HFFc6 (cell line): ENCODE data around the gene AGAP3. TPM values are rescaled to one million over a fixed set of nuclear protein-coding genes. Genes with fewer than 3 reads are reported as not detected.
A peak's percentile ranks its signal among the peaks of the same experiment; 100 is the strongest.

Experiments
- DNase-seq: peaks from one replicate; pipeline ENCODE4 v3.0.0-alpha.2; 2018
- H3K27ac Mint-ChIP-seq: 2 replicates; pipeline ENCODE4 v1.8.0; 2020; ENCODE audit warnings: mild to moderate bottlenecking, mixed read lengths
- H3K27me3 Mint-ChIP-seq: 2 replicates; pipeline ENCODE4 v1.8.0; 2021; ENCODE audit warnings: mild to moderate bottlenecking, moderate library complexity, mixed read lengths; ENCODE audit not compliant: insufficient read depth
- H3K36me3 Mint-ChIP-seq: 2 replicates; pipeline ENCODE4 v1.8.0; 2021; ENCODE audit warnings: low read depth, mixed read lengths
- H3K4me1 Mint-ChIP-seq: 2 replicates; pipeline ENCODE4 v1.8.0; 2020; ENCODE audit warnings: low read depth, mixed read lengths
- H3K4me3 Mint-ChIP-seq: 2 replicates; pipeline ENCODE4 v1.8.0; 2020; ENCODE audit warnings: mild to moderate bottlenecking, moderate library complexity, mixed read lengths
- H3K9me3 Mint-ChIP-seq: 2 replicates; pipeline ENCODE4 v1.8.0; 2020; ENCODE audit warnings: mild to moderate bottlenecking, mixed read lengths
- total RNA-seq, 6 experiments: library from RNA; stranded (reverse); fragmentation: NEBNext Ultra II Directional; extraction: Animal tissue kit (Norgen Biotek cat#: 25700); gene quantifications; 2 replicates in 1 of 6; 3 replicates in 5 of 6; pipeline ENCODE4 v1.2.3, GENCODE V29; 2021
- TF ChIP-seq, protein P1 (sequence below): fragments of 200-600 bp; sonication (generic); IDR thresholded peaks from 2 replicates; pipeline ENCODE4 v1.5.0; 2021; ENCODE audit warnings: antibody characterized with exemption, mild to moderate bottlenecking

The AGAP3 gene
- total RNA-seq, 6 experiments from 2014 or later, result 73.3 to 104 (median 82.2) TPM

DNA sequence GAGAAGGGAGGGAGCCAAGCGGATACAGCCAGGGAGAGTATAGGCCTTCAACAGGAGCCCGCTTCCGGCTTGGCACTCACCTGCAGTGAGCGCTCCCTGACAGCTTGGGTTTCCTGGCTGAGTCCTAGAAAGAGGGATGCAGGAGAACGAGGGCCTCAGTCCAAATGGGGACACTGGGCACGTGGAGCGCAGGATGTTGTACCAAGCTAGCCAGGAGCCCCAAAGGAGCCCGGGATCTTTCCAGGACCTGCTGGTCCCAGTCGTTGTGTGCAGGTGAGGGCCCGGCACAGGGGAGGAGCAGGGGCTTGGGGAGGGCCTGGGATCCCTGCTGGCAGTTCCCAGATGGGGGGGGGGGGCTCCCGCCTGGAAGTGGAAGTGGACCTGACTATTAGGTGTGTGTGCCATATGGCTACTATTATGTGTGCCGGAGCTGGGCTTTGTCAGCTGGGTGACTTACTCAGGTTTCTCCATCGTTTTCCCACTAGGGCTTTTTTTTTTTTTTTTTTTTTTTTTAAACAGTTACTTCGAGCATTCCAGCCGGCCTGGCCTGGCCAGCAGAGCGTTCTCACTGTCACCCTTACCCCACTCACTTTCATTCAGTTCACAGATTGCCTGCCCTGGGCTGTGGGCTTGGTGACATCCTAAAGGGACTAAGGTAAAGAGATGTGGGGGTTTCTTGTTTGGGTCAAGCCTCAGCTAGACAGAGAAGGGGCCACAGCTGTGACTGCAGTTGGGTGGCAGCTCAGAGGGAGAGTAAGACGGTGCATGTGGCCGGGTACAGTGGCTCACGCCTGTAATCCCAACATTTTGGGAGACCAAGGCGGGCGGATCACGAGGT, 3.8 kb downstream of the AGAP3 start:
- H3K27ac Mint-ChIP-seq, result peak overlapping the region; percentile 95
- H3K9me3 Mint-ChIP-seq, result no peaks in the 10 kb centered on the region
- peak overlapping the region; percentile 92 for H3K4me3 Mint-ChIP-seq
- peaks cover 73% of the 10 kb centered on the region for H3K4me1 Mint-ChIP-seq
- TF ChIP-seq, protein P1, sequence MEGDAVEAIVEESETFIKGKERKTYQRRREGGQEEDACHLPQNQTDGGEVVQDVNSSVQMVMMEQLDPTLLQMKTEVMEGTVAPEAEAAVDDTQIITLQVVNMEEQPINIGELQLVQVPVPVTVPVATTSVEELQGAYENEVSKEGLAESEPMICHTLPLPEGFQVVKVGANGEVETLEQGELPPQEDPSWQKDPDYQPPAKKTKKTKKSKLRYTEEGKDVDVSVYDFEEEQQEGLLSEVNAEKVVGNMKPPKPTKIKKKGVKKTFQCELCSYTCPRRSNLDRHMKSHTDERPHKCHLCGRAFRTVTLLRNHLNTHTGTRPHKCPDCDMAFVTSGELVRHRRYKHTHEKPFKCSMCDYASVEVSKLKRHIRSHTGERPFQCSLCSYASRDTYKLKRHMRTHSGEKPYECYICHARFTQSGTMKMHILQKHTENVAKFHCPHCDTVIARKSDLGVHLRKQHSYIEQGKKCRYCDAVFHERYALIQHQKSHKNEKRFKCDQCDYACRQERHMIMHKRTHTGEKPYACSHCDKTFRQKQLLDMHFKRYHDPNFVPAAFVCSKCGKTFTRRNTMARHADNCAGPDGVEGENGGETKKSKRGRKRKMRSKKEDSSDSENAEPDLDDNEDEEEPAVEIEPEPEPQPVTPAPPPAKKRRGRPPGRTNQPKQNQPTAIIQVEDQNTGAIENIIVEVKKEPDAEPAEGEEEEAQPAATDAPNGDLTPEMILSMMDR, result no peak
- no peaks in the 10 kb centered on the region; the same call in none of the 2 replicates for H3K36me3 Mint-ChIP-seq
- peaks cover 9% of the 10 kb centered on the region for H3K27me3 Mint-ChIP-seq
- no peak for DNase-seq

- Mint-ChIP-seq H3K27ac (peak overlapping the region; percentile 53), H3K36me3 (no peaks in the 10 kb centered on the region; the same call in none of the 2 replicates), H3K4me3 (no peak overlapping the region), H3K9me3 (no peaks in the 10 kb centered on the region), H3K4me1 (peaks cover 73% of the 10 kb centered on the region), H3K27me3 (peaks cover 9% of the 10 kb centered on the region)
- no peak for DNase-seq
- TF ChIP-seq, protein P1, result no peak
These were observed 4.7 kb downstream of the AGAP3 start for GRCh38 chr7:151091003-151091402.

GRCh38 chr7:151091431-151091830, 5.2 kb downstream of the AGAP3 start:
- Mint-ChIP-seq H3K4me1 (peaks cover 75% of the 10 kb centered on the region), H3K4me3 (no peak overlapping the region)
- TF ChIP-seq, protein P1, result peak; percentile 78

GRCh38 chr7:151091988-151092387, 5.7 kb downstream of the AGAP3 start:
- Mint-ChIP-seq H3K27me3 (peaks cover 9% of the 10 kb centered on the region), H3K36me3 (no peaks in the 10 kb centered on the region; the same call in none of the 2 replicates), H3K9me3 (no peaks in the 10 kb centered on the region), H3K4me1 (peaks cover 75% of the 10 kb centered on the region), H3K4me3 (no peak overlapping the region), H3K27ac (no peak overlapping the region)
- no peak for DNase-seq
- TF ChIP-seq, protein P1, result no peak

More at GRCh38 chr7:151091431-151091830, 5.2 kb downstream of the AGAP3 start:
- H3K9me3 Mint-ChIP-seq, result no peaks in the 10 kb centered on the region
- peak overlapping the region; percentile 53 for H3K27ac Mint-ChIP-seq
- no peaks in the 10 kb centered on the region; the same call in none of the 2 replicates for H3K36me3 Mint-ChIP-seq
- no peak for DNase-seq
- H3K27me3 Mint-ChIP-seq, result peaks cover 9% of the 10 kb centered on the region

DNA sequence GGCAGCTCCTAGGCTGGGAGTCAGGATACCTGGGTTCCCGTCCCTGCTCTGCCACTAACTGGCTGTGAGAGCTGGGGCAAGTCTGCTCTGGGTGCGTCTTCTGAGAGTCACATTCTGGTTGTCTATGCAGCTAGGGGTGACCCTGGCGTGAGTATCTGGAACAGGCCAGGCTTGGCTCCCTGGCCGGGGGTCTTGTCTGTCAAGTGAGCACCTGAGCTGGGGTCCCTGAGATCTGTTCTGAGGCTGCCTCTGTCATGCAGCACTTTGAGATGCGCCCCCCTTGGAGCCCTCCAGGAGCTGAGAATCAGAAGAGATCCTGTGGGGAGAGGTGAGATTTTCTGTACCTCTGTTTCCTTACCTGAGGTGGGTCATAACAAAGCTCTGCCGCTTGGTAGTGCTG, 7.5 kb downstream of the AGAP3 start:
- Mint-ChIP-seq H3K36me3 (no peaks in the 10 kb centered on the region; the same call in none of the 2 replicates), H3K27me3 (peaks cover 5% of the 10 kb centered on the region), H3K4me1 (peaks cover 67% of the 10 kb centered on the region), H3K4me3 (no peak overlapping the region), H3K27ac (peak overlapping the region; percentile 81; the same call in 1 of the 2 replicates), H3K9me3 (no peaks in the 10 kb centered on the region)
- TF ChIP-seq, protein P1, result no peak
- DNase-seq, result no peak
